Stimulated activated CD8-positive, alpha-beta memory T cell treated with anti-CD3 and anti-CD28 coated beads, Interleukin-15, amount 100 ng/mL, for 4 hours (primary cell): Measurements from ENCODE around the gene SERPINA5.

Experiments
- DNase-seq, 2 donors: peaks; one replicate each; pipeline ENCODE4 v3.0.0-alpha.2; 2020; ENCODE audit warnings: low read depth in 2 of 2

The SERPINA5 gene, protein sequence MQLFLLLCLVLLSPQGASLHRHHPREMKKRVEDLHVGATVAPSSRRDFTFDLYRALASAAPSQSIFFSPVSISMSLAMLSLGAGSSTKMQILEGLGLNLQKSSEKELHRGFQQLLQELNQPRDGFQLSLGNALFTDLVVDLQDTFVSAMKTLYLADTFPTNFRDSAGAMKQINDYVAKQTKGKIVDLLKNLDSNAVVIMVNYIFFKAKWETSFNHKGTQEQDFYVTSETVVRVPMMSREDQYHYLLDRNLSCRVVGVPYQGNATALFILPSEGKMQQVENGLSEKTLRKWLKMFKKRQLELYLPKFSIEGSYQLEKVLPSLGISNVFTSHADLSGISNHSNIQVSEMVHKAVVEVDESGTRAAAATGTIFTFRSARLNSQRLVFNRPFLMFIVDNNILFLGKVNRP

DNA sequence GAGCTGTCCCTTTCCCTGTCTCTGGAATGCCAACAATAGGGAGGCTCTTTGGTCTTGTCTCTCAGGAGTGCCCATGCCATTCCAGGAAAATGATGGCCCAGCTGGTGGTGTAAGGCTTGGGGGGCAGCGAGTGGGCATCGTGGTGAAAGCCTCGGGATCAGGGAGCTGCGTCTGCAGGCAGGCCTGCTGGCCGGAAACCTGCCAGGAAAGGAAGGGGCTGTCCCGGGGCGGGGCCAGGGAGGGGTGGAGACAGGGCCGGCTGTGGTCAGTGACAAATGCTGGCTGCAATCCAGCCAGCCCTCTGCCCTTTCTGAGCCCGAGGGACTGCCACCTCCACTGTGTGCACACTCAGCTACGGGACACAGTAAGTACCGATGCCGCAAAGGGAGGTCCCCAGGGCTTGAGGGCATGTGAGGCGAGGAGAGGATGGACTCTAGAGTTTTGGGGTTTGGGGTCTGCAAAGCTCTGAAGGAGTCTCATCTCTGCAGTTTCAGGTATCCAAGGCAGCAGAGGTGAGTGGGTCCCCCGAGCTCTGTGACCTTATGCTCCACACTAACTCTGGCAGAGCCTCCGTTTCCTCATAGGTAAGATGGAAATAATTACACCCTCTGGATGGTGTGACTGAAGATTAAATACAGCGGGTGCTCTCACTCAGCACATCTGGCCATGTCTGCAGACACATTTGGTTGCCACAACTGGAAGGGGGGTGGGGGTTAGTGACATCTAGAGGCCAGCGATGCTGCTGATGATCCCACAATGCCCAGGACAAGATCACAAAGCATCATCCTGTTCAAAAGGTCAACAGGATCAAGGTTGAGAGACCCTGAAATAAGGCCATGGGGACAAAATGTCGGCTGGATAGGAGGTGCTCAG, at the start of gene SERPINA5:
Gene SERPINA5 (plus strand): TSS at position 300 of the 873 bp plus-strand sequence. CDS start 5,937 bp downstream, outside the sequence.
- no peak for DNase-seq

- DNase-seq = no peak
These were observed 48.8 kb upstream of the SERPINA5 start for GRCh38 chr14:94532447-94532846.

DNA sequence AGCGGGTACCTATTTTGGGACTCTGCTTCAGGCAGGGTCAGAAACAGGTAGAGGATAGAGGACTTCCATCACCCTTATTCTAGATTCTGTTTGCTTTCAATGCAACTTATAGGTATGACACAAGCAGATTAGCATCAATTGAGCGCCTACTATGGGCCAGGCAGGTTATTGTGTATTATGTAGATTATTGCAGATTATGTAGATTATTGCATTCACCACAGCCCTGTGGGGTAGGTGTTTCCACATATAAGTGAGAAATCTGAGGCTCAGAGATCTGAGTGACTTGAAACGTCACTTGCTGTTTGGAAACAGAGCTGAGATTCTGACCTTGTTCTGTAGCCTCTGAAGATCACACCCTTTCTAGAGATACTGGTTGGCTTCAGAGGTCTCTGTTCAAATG, 45.7 kb upstream of the SERPINA5 start:
- no peak for DNase-seq

DNA sequence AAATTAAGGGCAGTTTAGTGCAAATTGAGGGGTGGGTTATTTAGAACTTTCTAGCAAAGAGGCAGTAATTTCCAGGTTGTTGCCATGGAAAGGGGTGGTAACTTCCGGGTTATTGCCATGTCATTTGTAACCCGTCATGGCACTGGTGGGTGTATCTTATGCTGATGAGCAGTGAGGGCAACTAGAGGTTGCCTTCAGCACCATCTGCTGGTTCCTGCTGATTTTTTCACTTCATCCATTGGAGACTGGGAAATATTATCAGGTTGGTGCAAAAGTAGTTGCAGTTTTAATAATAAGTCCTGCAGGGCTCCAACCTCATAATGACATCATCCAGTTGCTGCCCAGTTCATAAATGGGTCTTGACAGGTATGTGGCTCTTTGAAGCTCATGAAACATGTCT, 44.4 kb upstream of the SERPINA5 start:
- DNase-seq = no peak

DNA sequence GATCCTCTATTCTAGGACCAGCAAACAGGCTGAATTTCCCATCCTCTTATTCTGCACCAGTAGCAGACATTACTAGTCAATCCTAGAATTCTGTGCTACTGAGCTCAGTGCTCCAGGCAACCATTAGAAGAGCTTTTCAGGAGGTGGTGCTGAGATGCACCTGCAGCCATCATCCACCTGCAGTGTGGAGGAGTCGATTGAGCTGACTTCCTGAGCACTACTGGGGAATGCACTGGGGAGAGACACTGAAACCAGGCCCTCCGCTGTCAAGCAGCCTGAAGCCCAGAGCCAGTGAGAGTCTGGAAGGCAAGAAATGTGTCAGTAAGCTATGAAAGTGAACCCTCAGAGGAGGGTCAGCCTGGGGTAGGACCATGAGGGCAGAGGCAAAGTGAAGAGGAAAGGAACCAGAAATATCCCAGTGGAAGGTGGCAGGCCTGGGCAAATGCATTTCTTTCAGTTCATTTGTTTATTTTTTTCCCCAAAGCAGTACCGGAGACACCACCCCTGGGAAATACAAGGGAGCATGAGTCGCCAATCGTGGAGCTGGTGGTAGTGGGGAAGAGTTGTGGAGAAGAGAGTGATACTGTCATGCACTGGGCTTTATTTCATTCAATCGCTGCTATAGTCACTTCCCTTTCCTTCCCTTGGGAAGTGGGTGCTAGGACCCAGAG, 43.0 kb upstream of the SERPINA5 start:
- DNase-seq = no peak

- DNase-seq = no peak
These were observed 42.0 kb upstream of the SERPINA5 start for GRCh38 chr14:94539181-94539580.

GRCh38 chr14:94540031-94540794, 41.0 kb upstream of the SERPINA5 start:
- no peak for DNase-seq

GRCh38 chr14:94541234-94541975, 39.8 kb upstream of the SERPINA5 start:
- no peak for DNase-seq

DNA sequence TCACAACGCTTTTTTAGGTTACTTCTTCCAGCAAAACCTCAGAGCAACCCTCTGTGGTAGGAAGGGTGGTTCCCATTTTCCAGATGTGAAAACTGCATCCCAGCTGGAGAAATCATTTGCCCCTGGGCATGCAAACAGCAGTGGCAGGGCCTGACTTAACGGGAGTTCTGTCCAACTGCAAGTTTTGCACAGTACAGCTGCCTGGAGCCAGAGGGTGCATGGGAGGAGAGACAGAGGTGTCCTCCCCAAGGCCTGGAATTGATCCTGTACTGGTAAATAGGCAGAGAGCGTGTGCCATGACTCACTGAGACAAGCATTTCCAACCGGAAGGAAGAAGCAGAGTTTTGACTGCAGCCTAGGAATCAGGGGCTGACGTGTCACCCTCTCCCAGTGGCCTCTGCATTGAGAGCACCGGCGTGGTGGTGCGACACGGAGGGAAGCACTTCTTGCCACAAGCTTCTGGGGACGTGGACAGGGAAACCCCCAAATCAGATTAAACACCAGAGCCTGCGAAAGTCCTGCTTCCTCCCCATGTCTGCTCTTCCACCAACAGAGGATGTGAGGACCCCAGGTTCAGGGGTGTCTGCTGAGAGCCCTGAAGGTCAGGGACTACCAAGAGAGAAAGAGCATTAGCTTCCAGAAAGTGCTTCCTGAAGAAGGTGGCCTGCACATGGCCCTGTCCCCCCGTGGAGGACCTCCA, 39.0 kb upstream of the SERPINA5 start:
- DNase-seq = no peak

DNA sequence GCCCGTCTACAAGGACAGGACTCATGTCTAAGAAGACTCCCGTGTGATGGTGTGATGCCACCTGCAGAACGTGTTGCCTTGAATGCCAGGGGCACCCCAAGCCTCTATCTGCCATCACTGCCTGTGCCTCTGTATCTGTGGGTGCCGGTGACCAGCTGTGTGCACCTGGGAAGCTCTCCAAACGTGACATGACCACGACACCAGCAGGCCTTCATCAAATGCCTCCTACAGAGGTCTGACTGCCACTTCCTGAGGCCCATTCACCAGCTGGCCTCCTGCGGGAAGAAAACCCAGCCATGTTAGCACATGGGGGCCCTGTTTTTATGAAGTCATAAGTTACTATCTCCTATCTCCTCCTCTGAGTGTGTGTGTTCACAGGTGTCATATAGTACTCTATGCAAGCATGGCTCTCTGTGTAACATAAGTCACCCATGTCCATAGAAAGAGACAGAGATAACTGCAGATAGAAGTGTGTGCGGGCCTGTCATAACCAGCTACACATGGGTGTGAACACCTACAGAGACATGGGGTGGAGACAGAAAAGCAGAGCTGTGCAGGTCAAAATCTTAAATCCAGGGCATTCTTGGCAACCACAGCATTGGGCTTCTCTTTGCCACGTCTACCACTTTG, 38.3 kb upstream of the SERPINA5 start:
- DNase-seq = no peak

- no peak for DNase-seq
These were observed 37.6 kb upstream of the SERPINA5 start for GRCh38 chr14:94543449-94544124.

GRCh38 chr14:94544726-94545125, 36.5 kb upstream of the SERPINA5 start:
- no peak for DNase-seq

DNA sequence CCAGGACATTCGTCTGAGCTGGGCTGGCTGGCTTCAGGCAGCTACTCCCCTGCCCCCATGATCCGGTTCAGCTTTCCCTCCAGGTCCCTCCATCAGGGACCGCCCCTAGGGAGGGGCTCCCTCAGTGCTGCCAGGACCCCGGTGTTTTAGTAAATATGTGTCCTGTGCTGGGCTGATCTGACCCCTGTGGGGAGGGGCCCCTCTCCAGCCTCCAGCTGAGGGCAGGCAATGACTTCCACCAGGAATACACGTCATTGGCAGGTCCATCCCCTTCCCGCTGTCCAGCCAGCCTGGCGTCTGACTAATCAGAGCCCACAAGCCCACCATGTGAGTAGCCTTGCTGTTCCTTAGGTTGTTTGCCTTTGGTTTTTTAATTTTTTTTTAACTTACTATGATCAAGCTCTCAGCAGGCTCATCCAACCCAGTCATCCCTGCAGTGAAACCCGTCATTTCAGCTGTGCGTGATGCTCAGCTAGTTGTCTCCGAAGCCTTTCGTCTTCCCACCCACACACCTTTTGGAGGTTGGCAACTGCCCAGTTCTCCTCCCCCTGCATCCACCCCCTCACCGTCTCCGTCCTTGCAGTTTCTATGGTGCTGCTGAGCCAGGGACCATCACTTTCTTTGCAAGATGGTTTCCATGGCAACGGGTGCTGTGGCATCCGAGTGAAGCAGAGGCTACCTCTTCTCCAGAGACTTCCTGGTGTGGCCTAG, 35.9 kb upstream of the SERPINA5 start:
- DNase-seq = no peak

GRCh38 chr14:94547151-94547680, 34.0 kb upstream of the SERPINA5 start:
- DNase-seq = no peak

- DNase-seq = no peak
These were observed 33.5 kb upstream of the SERPINA5 start for GRCh38 chr14:94547726-94548125.

- DNase-seq = no peak
These were observed 32.9 kb upstream of the SERPINA5 start for GRCh38 chr14:94548131-94548998.
